DND-41 (cell line): ENCODE measurements around the gene AGAP5.
A peak's percentile ranks its signal among the peaks of the same experiment; 100 is the strongest.

Experiments
- ATAC-seq: fragments of 200-7000 bp; cut with Tn5 transposase; 3 replicates; pipeline ENCODE4 v1.9.1; 2021; ENCODE audit warnings: low read depth; ENCODE audit not compliant: insufficient read depth
- DNase-seq: peaks from one replicate; pipeline ENCODE4 v3.0.0-alpha.2; 2020
- H2AFZ ChIP-seq: 2 replicates; pipeline ENCODE4 v1.6.0; 2012; ENCODE audit warnings: low read depth, low read length
- H3K27ac ChIP-seq: 2 replicates; pipeline ENCODE4 v1.5.1; 2012; ENCODE audit warnings: low read length, inconsistent platforms
- H3K27me3 ChIP-seq: fragments of 200-600 bp; sonication (generic); 2 replicates; pipeline ENCODE4 v1.6.0; 2012; ENCODE audit warnings: low read length, mild to moderate bottlenecking, inconsistent platforms; ENCODE audit not compliant: insufficient read depth, poor library complexity
- H3K36me3 ChIP-seq: 2 replicates; pipeline ENCODE4 v1.5.1; 2012; ENCODE audit warnings: low read length, inconsistent platforms; ENCODE audit not compliant: insufficient read depth
- H3K4me1 ChIP-seq: 2 replicates; pipeline ENCODE4 v1.5.1; 2012; ENCODE audit warnings: mild to moderate bottlenecking, low read length; ENCODE audit not compliant: insufficient read depth
- H3K4me2 ChIP-seq: 2 replicates; pipeline ENCODE4 v1.6.0; 2012; ENCODE audit warnings: mild to moderate bottlenecking, moderate library complexity, low read length, inconsistent platforms; ENCODE audit not compliant: insufficient read depth
- H3K4me3 ChIP-seq, 2 experiments: fragments of 200-600 bp in 1 of 2; shearing (Covaris generic) in 1 of 2; 2 replicates each; pipeline ENCODE4 v1.5.1; 2012 to 2016; ENCODE audit warnings: inconsistent platforms in 2 of 2, low read length in 2 of 2, mild to moderate bottlenecking in 2 of 2, low read depth in 1 of 2, moderate library complexity in 1 of 2
- H3K79me2 ChIP-seq: 2 replicates; pipeline ENCODE4 v1.6.0; 2012; ENCODE audit warnings: low read length, inconsistent platforms; ENCODE audit not compliant: insufficient read depth
- H3K9ac ChIP-seq: 2 replicates; pipeline ENCODE4 v1.6.0; 2012; ENCODE audit warnings: low read depth, mild to moderate bottlenecking, inconsistent platforms, low read length, moderate library complexity
- H3K9me3 ChIP-seq: 2 replicates; pipeline ENCODE4 v1.5.1; 2012; ENCODE audit warnings: low read length, moderate library complexity, mild to moderate bottlenecking, inconsistent platforms; ENCODE audit not compliant: insufficient read depth, severe bottlenecking
- H4K20me1 ChIP-seq: 2 replicates; pipeline ENCODE4 v1.6.0; 2012; ENCODE audit warnings: low read length; ENCODE audit not compliant: insufficient read depth
- CTCF ChIP-seq: IDR thresholded peaks from 2 replicates; pipeline ENCODE4 v1.5.1; 2012; ENCODE audit warnings: borderline replicate concordance, low read length, moderate library complexity, mild to moderate bottlenecking; ENCODE audit not compliant: poor library complexity, severe bottlenecking; ENCODE audit errors: extremely low read depth
- EZH2 ChIP-seq: IDR thresholded peaks from 3 replicates; pipeline ENCODE4 v1.6.1; 2012; ENCODE audit warnings: borderline replicate concordance, low read depth, mild to moderate bottlenecking, moderate library complexity, low read length, inconsistent platforms; ENCODE audit not compliant: severe bottlenecking

Gene AGAP5

GRCh38 chr10:73634421-73634820, 63.5 kb downstream of the AGAP5 start:
- H3K4me1 ChIP-seq, result no peaks in the 10 kb centered on the region
- H3K4me2 ChIP-seq, result no peak overlapping the region
- no peak overlapping the region for H3K4me3 ChIP-seq
- H2AFZ ChIP-seq, result no peak overlapping the region
- H3K79me2 ChIP-seq, result no peaks in the 10 kb centered on the region
- ATAC-seq (no peak), DNase-seq (no peak)
- no peaks in the 10 kb centered on the region for H4K20me1 ChIP-seq
- H3K36me3 ChIP-seq, result no peaks in the 10 kb centered on the region
- H3K27me3 ChIP-seq, result no peaks in the 10 kb centered on the region
- H3K9ac ChIP-seq, result no peak overlapping the region
- no peaks in the 10 kb centered on the region for H3K9me3 ChIP-seq
- H3K27ac ChIP-seq, result no peak overlapping the region
- TF ChIP-seq CTCF (no peak), EZH2 (no peak)

DNA sequence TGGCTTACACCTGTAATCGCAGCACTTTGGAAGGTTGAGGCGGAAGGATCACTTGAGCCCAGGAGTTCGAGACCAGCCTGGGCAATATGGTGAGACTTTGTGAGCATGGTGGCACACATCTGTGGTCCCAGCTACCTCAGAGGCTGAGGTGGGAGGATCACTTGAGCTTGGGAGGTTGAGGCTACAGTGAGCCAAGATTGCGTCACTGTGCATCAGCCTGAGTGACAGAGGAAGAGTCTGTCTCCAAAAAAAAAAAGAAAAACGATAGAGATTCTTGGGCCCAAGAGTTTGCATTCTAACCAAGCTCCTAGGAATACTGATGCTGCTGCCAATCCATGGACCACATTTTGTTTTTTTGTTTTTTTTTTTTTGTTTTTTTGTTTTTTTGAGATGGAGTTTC, 68.7 kb downstream of the AGAP5 start:
- Histone ChIP-seq H3K4me3 (no peak overlapping the region), H3K27ac (no peak overlapping the region), H3K9ac (no peak overlapping the region), H3K4me1 (peaks cover 23% of the 10 kb centered on the region), H4K20me1 (no peaks in the 10 kb centered on the region), H3K4me2 (no peak overlapping the region), H3K9me3 (no peaks in the 10 kb centered on the region), H3K27me3 (no peaks in the 10 kb centered on the region), H3K79me2 (peaks cover 17% of the 10 kb centered on the region), H2AFZ (no peak overlapping the region), H3K36me3 (0 out of 2 replicates have a peak, but pooled peaks cover 4% of the 10 kb centered on the region)
- TF ChIP-seq EZH2 (no peak), CTCF (no peak)
- no peak for DNase-seq
- no peak for ATAC-seq

- H3K9ac ChIP-seq, result no peak overlapping the region
- peaks cover 23% of the 10 kb centered on the region for H3K4me1 ChIP-seq
- H3K4me2 ChIP-seq, result no peak overlapping the region
- H3K27me3 ChIP-seq, result no peaks in the 10 kb centered on the region
- no peaks in the 10 kb centered on the region for H4K20me1 ChIP-seq
- peaks cover 21% of the 10 kb centered on the region for H3K79me2 ChIP-seq
- ATAC-seq, result no peak
- 0 out of 2 replicates have a peak, but pooled peaks cover 4% of the 10 kb centered on the region for H3K36me3 ChIP-seq
- no peak overlapping the region for H3K27ac ChIP-seq
- no peak overlapping the region for H3K4me3 ChIP-seq
- no peak for TF ChIP-seq EZH2
- TF ChIP-seq CTCF, result no peak
- no peaks in the 10 kb centered on the region for H3K9me3 ChIP-seq
- DNase-seq, result no peak
- H2AFZ ChIP-seq, result no peak overlapping the region
Observed at GRCh38 chr10:73628405-73628804, 69.5 kb downstream of the AGAP5 start.

- Histone ChIP-seq H3K27me3 (no peaks in the 10 kb centered on the region), H3K9me3 (no peaks in the 10 kb centered on the region), H3K79me2 (peaks cover 21% of the 10 kb centered on the region), H3K4me2 (peak overlapping the region; percentile 74), H3K36me3 (0 out of 2 replicates have a peak, but pooled peaks cover 4% of the 10 kb centered on the region), H3K9ac (peak overlapping the region; percentile 86; the same call in 1 of the 2 replicates), H3K4me1 (peaks cover 23% of the 10 kb centered on the region), H4K20me1 (no peaks in the 10 kb centered on the region), H2AFZ (no peak overlapping the region), H3K27ac (no peak overlapping the region), H3K4me3 (peak overlapping the region in 1 of 2 experiments; percentile 83; a peak in 1 of 4 replicates)
- TF ChIP-seq EZH2 (no peak), CTCF (no peak)
- DNase-seq (no peak), ATAC-seq (no peak)
Observed at GRCh38 chr10:73627300-73627699, 70.6 kb downstream of the AGAP5 start.
